Stimulated activated CD8-positive, alpha-beta memory T cell treated with anti-CD3 and anti-CD28 coated beads, Interleukin-7, amount 100 ng/mL, for 4 hours (primary cell): ENCODE results near the gene TBXAS1.

Experiments
- DNase-seq, 2 donors: peaks; one replicate each; pipeline ENCODE4 v3.0.0-alpha.2; 2020; ENCODE audit warnings: low read depth in 2 of 2

Gene TBXAS1

DNA sequence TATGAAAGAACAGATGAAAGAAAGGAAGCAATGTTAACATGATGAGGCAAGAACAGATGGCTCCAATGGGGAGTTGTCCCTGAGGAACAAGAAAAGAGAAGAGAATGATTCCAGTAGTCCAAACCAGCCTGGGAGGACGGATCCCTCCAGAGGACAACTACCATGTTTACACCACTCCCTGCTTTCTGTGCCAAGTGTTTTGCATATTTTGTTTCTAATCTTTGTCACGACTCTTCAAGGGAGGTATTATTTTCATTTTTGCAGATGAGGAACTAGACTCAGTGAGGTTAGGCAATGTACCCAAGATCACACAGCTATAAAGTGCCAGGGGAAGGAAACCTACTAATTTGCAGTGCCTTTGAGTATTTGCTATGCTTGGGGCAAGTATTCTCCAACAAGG is 117.5 kb downstream of the TBXAS1 start:
- no peak for DNase-seq

DNA sequence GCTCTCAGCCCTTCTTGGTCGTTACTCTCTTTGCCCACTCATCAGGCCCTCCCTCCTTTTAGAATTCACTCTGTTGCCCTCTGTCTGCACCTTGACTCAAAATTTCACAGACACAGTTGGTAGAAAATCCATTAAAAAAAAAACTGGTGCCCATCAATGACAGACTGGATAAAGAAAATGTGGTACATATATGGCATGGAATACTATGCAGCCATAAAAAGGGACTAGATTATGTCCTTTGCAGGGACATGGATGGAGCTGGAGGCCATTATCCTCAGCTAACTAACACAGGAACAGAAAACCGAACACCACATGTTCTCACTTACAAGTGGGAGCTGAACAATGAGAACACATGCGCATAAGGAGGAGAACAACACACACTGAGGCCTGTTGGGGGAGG is 118.0 kb downstream of the TBXAS1 start:
- no peak for DNase-seq

DNA sequence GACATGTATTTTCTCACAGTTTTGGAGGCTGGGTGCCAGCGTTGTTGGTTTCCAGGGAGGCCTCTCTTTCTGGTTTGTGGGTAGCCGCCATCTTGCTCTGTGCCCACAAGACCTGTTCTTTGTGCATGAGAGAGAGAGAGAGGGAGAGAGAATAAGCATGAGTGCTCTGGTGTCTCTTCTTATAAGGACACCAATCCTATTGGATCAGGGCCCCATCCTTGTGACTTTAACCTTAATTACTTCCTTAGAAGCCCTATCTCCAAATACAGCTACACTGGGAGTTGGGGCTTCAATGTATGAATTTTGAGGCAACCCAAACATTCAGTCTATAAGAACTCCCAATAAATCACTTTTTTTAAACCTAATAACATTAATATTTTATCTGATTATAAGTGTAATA is 119.1 kb downstream of the TBXAS1 start:
- no peak for DNase-seq

DNA sequence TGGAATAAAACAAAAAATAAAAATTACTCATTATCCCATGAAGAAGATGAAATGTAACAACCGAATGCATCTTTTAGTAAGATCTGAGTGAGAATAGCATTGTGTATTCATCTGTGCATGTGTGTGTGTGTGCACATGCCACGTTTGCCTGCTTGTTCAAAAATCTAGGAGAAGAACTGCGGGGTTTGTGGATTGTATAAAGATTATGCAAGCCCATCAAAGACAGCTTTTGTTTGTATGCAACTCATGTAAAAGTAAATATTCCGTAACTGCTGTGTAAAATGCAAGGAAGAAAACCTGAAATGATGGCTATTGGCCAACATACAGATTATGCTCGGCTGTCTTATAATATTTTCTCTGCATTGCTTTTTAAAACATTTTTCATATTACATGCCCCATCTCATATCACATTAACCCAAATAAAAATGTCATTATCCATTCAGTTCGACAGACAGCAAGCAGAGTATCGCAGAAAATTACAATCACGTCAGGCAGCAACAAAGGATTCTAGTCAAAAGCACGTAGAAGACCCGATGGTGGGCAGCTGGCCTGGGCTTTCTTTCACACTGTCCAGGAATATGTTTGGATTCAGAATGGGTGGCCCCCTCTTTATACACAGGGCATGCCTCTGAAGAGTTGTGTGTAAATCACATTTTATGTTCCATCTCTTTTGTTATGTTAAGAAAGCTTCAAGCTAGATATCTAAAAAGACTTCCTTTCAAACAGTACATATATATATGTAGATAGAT is 119.7 kb downstream of the TBXAS1 start:
- DNase-seq, result no peak

DNA sequence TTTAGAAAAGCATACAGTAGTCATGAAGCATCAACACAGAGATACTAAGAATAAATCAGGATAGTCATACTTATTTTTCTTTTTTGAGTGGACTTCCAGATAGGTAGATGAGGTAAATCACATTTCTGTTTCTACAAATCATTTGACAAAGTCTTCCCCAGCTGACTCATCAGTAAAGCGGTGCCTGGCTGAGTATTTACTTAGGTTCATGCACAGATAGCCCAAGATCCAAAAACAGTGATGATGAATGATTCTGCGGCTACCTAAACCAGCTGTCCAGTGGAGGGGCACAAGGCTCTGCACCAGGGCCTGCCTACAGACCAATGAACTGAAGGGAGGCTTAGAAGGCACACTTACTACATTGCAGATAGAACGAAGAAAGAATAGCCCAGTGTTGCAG is 120.6 kb downstream of the TBXAS1 start:
- no peak for DNase-seq

DNA sequence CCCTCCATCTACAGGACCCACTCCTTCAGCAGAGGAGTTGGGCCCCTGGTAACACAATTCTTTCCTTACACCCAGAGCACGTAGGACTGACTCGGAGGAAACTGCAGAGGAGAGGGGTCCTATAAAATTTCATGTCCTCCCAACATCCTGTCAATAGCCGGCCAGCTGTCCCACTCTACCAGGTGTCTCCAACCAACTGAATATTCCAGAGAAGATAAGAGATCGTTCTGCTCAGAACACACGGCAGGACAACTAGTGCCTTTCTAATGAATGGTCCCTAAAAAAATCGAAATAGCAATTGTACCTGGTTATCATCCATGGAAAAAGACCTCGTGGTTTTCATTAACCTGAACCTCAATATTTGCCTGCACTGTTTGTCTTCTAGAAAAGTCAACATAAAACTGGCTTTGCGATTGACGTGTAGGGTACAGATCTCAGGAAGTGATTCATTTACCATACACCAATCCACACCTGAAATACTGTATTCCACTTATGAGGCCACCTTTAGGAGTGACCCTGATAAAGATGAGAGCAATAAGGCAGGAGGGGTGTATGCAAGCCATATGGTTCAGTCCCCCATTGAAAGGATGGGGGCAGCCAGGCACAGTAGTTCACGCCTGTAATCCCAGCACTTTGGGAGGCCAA is 121.9 kb downstream of the TBXAS1 start:
- no peak for DNase-seq

DNA sequence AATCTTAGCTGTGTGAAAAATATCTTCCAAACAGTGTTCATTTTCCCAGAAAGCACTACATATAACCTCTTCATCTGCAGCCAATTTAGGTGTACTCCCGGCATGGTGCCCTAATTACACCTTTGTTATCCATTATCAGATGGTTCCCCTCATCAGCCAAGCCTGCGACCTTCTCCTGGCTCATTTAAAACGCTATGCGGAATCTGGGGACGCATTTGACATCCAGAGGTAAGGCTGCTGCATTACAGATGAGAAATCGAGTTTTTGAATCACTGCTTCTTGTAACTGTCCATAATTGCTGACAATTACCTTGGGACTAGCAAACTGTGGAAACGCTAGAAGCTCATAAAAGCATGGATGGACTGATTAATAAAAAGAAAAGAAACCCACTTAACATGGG is 124.2 kb downstream of the TBXAS1 start:
- no peak for DNase-seq

DNA sequence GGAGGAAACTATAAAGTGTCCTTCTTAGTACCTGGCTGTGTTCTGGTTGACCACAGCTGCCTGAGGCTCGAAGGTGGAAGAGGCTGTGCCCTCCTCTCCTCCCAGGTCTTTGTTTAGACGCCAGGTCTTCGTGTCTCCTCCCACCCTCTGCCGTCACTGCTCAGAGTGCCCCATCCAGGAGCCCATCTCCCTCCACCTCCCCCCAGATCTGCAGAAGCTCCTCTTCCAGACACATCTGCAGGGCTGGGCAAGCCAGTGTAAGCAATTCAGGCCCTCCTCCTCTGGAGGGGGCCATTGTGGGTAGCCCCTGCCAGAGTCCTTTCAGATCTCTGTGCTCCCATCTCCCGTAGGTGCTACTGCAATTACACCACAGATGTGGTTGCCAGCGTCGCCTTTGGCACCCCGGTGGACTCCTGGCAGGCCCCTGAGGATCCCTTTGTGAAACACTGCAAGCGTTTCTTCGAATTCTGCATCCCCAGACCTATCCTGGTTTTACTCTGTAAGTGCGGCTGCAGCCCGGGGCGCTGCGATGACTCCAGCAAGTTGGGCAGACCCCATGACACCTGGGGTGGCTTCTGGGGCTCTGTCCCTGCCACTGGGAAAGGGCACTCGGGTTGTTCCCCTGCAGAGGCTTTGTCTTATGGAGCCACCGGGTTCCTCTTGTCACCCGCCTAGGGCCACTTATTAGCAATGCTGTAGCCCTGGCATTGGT is 126.2 kb downstream of the TBXAS1 start:
- no peak for DNase-seq

DNA sequence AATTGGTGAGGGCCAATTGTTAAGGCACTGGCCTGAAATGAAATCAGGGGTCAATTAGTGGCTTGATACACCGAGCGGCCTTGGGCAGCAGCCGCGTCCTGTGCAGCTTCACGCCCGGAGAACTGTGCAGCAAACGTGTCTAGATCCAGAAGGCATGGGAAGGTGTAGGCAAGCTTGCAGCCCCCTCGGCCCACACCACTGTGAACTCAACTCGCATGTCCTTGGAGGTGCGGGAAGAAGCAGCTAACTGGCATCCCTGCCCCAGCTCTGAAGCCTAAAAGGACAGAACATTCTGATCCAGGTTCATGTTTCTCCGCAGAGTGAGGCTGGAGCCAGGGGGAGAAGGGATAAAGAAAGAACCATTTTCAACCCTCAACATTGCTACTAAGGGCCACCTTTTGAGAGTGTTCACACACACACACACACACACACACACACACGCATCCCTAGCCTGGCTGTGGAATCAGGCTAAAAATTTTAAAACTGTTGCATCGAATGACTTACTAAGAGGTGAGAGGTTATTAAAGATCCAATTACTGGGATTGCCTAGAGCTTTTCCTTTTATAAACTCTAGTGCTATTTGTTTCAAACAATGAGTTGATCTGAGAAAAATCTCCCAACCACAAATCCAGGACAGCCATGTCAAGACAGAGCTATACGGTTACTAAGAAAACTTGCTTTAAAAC is 129.7 kb downstream of the TBXAS1 start:
- DNase-seq, result no peak

DNA sequence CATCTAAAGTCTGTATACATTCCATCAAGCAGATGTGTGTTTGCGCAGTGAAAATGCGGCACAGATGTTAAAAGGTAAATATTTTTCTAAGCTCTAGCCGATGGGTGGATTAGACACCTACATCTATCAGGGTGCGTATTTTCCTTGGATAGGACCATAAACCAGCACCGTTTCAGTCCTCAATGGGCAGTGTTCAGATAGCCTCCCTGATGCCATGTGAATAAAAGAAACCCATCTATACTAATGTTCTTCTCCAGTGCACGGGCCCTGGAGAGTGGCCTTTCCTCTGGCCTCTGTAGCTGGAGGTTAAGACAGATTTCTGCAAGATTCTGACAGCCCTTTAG is 130.2 kb downstream of the TBXAS1 start:
- DNase-seq, result no peak

DNA sequence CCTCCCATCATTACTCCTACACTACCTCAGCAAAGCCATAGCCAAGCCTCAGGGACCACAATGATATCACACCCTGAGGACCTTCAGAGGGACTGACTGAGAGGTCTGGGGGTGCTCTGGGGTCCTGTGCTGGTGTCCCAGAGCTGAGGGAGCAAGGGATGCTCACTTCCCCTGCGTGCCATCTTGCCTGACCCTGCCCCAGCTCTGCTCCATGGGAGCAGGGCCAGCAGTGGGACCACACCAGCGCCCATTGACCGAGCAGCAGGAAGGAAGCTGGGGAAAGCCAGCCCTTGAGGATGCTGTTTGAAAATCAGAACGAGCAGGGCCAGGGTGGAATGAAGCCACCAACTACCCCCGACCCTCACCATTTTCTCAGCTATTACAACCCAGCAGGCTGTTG is 130.7 kb downstream of the TBXAS1 start:
- DNase-seq, result no peak

DNA sequence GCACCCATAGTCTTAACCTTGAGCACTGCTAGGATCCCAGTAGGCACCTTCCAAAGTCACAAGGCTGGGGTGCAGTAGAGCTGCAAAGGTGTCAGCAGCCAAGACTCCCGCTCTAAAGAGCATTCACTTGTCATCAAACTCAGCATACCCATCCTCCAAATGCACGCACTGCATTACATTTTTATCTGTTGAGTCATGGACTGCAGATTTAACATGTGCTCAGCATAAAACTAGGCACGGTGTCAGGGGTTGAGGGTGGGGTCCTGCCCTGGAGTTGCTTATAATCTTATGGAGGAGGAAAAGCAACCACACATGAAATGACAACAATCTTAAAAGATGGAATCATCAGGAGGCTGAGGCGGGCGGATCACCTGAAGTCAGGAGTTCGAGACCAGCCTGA is 131.1 kb downstream of the TBXAS1 start:
- DNase-seq, result no peak

DNA sequence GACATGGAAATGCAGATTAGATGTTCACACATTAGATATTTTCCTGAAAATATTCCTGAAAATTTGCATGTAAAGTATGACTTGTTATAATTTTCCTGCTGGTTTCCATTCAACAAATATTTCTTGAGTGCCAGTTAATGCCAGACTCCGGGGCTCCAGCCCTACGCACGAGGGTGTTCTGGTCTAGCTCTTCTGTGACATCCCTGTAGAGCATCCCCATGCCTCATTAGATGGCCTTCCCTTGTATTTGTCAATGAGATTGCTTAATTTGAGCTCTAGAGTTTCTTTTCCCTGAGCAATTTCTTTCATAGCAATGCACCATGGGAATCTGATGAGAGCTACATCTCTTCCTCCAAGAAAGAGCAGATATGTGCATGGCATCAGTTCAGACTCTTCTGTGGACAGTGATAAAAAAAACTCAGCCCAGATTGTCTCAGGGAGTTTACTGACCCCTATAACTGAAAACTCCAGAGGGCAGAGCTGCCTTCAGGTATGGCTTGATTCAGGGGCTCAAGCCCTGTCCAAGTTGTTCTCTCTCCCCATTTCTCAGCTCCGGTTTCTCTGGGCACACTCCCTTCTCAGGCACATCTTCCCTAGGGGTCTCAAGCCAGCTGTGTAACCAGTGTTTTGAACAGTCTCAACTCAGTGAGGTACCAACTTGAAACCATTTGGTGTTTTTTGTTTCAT is 137.0 kb downstream of the TBXAS1 start:
- DNase-seq, result no peak

DNA sequence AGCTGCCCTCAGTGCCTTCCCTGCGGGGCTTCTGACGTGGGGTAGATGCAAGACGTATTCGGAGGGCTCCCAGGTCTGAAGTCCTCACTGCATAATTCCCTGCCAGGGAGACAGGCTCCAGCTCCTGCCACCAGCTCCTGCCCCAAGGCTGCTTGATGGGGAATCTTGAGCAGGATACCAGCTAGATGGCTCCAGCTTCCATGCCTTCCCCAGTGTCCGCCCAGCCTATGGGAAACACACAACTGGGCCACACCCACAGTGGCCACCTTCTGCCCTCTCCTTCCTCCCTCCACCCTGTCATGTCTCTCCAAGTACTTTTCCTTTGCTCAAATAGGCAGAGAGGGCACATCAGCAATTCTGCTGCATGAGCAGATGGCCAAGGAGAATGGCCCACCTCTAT is 137.9 kb downstream of the TBXAS1 start:
- no peak for DNase-seq

DNA sequence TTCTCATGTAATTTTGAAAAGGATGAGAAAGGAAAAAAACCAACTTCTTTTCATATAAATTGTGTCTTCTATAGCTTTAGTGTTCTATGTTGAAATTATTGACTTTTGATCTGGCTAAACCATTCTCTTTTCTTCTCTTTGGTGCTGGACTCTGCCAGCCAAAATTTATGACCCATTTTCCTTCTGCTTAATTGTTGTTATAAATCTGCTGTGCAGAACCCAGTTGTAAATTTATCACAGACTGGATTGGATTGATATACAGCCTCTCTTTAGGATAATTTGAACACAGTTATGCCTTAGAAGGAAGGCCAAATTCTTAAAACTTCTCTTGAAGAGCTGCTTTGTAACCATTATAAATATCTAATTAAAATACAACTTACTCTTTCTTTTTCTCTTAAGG is 139.9 kb downstream of the TBXAS1 start:
- DNase-seq, result no peak

DNA sequence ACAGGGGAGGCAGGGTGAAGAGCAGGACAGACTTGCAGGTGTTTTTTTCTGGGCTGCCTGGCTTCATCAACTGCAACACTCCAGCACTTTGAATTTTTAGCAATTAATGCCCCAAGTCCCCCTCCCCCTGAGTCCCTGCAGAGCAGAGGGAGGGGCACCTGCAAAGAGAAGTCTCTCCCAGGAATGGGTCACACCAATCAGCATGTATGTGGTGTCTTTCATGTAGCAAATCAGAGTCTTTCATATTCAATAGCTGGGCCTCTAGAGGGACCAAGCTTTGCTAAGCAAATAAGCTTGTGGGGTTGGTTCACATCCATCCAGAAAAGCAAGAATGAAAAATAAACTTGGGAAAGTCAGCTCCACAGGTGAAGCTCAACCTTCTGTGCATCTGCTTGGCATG is 143.0 kb downstream of the TBXAS1 start:
- no peak for DNase-seq

DNA sequence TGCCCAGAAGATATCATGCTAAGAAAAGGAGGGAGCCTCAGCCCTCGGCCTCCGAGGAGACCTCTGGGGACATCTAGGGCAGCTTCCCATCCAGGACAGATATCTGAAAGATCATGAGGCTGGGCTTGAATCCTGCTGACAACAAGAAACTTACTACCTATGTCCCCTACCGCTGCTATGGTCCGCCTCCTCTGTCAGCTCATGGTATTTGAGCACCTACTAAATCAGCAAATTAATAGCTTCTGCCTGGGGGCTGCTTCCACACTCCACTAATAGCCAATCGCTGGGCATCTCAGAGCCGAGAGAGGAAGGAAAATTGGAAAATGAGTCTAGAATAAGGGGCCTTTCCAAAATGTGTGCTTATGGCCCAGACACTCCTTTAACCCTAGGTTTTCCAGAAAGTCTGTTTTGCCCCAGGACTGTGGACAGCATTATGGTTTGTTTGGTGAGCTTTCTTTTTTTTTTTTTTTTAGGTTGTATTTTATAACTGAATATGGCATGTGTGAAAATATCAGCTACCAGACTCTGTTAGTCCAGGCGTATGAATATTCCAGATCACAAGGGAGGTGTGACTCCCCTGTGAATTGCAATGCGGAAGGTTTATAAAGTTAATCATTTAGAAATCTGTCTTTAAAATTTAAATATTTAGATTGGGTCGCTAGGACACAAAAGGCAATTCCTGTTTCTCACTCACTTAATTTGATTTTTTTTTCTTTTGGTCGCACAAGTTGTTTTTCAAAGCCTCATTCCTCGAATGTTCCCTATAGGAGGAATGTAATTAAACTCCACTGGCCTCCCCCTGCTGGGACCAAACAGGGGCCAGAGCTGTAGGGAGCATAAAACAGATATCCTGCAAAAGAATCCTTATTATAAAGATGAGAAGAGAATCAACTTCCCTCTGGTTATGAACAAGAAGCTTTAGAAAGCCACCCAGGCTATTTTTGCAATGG is 144.3 kb downstream of the TBXAS1 start:
- no peak for DNase-seq

DNA sequence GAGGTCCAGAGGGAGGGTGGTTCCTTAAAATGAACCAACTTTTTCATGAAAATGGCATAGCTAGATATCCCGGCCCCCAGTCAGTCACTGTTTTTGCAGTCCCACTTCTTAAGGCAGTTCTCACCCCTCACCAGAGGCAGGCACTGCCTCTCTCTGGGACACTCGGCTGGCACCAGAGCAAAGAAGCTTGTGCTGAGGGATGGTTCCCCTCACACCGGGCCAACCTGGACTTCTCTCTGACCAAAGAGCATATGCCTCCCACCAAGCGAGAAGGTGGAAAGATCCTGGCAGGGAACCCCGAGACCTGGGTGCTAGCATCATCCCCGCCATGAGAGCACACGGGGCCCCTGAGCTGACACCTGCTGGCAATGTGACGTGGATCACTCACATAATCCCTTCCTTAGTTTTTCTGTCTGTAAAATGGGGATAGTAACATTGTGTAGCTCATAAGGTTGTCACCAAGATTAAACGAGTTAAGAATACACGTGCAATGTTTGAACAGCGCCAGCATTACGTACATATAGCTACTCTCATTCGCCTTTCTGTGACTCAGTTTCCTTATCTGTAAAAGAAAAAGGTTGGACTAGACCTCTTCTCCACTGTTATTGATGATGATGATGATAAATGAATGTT is 145.2 kb downstream of the TBXAS1 start:
- DNase-seq, result no peak

DNA sequence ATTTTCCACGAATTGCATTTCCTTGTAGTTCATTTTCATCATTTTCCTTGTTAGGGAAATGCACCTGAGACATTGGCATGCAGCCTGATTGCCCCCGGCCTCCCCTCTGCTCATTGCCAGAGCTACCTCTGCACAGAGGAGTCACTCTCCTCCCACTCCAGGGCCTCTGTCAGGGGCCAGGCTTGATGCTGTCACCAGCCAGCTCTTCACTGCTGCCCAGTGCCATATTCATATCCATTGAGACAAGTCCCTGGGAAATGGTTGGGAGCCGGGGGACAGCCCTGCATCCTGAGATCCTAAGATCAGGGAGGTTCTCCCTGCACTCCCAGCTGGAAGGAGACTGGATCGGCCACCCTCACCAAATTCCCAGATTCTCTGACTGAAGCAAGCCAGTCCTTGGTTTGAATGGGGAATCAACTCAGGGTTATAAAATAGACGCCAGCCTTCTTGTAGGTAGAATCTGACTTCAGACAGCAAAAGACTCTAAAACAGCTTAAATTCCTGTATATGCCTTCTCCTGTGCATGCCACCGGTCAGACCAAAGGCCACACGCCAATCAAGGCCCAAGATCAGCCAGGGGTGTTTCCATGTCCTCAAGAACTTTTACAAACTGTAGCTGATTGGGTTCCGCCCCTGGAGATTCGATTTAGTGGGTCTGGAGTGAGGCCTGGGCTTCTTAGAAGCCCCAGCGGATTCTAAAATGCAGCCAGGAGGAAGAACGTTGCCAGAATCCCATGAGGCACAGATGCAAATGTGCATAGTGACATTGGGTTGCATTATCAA is 147.2 kb downstream of the TBXAS1 start:
- DNase-seq, result no peak
